HG03460 (cell line): Measurements from ENCODE around the gene RAB11FIP2.

Source experiments
- ATAC-seq: cut with Tn5 transposase; IDR thresholded peaks from one replicate; pipeline ENCODE4 v1.9.1; 2021; ENCODE audit not compliant: unreplicated experiment

RAB11FIP2 gene

DNA sequence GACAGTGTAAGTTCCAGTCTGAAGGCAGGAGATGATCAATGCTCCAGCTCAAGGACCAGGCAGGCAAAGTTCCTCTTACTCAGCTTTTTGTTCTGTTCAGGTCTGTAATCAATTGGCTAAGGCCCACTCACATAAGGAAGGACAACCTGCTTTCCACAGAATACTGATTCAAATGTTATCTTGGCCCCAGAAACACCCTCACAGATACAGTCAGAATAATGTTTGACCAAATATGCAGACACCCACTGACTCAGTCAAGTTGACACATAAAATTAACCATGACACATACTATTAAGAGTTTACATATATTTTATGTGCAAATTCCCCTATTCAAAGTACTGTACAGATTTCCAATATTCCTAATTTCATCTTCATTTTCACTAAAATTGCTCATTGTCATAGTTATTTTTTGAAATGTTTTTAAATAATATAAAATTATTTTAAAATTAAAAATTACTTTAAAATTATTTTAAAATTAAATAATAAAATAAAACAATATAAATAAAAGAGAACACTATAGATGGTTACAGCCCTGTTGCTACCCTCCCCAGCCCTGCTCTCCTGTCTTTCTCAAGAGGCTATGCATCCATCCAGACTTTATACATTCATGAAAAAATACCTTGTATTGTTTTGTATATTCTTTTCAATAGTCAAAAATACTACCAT is 59.4 kb downstream of the RAB11FIP2 start:
- no peak for ATAC-seq

DNA sequence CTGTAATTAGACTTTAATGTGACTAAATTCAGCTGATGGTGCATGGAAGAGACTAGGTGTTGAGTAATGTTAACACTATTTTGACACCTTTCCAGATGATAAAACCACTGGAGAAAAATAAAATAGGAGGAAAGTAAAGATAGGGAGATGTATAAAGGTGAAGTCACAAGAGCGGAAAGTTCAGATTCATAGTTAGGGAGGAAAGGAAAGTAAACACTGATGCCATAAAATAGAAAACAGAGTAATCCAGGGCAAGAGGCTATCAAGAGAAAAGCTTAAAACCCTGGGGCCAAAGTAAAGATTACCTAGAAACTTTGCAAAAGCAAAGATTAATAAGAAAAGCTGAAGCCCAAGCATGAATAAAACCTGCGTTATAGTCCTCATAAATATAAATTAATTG is 62.8 kb downstream of the RAB11FIP2 start:
- ATAC-seq = no peak

DNA sequence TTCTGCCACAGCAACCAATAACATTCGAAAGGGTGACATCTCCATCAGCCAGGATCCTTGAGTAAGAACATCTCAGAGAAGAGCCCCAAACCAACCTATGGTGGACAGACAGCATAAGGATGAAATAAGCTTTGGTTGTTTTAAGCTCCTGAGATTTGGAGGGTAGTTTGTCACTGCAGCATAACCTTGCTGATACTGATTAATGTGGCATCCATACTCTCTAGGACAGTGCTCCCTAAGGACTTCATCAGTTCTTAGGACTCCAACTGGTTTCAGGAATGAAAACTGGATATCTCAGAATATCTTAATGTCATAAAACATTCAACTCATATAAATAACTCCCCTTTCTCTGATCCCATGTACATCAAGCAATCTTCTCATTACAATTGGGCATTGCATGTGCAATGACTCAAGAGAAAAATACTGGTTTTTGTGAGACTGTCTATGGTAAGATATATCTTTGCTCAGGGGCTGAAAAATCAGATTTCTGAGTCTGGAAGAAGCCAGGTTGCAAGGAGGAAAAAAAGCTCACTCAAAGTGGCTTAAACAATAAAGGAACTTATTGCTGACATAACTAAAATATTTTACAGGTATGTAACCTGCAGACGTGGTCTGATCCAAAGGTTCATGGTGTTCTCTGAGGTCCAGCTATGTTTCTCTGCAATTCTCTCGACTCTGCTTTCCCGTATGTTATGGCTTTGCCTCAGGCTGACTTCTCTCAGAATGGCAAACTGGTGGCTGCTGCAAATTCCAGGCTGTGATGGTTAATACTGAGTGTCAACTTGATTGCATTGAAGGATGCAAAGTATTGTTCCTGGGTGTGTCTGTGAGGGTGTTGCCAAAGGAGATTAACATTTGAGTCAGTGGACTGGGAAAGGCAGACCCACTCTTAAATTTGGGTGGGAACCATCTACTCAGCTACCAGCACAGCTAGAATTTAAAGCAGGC is 65.7 kb downstream of the RAB11FIP2 start:
- no peak for ATAC-seq

DNA sequence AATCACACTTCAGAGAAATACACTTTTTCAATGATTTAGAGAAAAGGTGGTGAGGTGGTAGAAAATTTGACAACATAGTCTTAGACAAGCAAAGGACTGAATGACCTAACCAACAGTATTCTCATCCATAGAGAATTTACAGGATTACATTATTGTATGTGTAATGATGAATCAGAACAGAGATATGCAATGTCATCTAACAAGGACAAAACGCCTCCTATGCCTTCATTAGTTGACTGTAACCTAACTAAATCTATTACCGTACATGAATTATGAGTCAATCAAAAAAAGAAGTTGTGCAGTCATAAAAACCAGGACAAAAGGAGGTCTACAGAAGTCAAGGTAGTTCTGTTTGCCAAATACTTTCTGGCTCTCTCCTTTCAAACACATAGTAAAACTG is 66.5 kb downstream of the RAB11FIP2 start:
- ATAC-seq = no peak

DNA sequence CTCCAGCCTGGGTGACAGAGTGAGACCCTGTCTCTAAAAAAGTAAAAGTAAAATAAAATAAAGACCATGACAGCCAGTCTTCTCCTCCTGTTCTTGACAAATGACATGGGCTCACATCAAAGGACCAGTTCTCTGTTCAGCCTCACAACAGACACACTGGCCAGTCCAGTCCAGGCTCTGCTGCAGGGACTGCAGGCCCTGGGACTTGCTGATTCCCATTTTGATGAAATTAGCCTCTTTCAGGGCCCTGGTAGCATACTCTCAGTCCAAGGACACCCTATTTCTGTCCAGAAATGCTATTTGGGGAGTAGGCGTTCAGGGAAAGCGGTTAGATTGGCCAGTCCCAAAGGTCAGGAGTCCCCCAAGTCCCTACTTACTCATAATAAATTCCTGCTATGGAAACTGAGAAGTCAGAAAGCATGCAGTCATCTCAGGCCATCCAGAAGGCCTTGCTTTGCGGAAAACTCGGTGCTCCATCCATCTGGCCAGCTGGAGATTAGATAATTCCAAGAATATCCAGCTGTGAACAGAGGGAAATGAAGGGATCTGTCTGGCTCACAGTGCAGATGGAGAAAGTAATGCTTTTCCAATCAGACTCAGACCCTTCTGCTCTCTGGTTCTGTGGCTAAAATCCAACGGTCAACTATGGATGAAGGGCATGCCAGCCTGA is 74.4 kb downstream of the RAB11FIP2 start:
- ATAC-seq = no peak

DNA sequence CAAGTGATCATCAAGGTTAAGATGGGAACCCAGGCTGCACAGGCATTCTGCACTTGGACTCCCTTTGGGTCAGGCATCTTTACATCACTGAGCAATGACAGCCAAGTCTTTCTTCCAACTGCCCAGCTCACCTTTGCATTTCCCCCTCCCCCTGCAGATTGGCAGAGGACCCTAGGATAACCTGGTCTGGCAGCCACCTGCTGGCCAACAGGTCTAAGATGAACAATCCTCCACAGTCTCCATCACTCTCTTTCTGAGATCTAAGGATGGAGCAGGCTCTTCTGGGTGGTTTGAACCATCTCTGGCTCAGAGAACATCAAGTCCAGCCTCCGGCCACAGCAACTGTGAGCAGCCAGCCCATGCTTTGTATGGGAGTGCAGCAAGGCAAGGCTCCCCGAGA is 75.8 kb downstream of the RAB11FIP2 start:
- no peak for ATAC-seq

DNA sequence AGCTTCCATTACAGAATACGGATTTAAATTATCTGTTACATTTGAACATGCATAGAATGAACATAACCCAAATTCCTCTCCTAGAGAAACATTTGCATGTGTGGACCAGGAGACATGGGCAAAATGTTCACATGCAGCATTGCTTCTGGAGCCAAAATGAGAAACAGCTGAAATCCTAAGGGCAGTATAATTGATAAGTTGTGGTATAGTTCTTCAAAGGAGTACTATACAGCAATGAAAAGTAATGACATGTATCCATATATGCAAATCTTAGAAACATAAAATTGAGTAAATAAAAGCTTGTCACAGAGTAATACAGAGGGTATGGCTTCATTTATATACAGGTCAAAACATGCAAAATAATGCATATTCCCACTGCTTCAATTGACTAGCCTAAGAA is 77.1 kb downstream of the RAB11FIP2 start:
- ATAC-seq = no peak

DNA sequence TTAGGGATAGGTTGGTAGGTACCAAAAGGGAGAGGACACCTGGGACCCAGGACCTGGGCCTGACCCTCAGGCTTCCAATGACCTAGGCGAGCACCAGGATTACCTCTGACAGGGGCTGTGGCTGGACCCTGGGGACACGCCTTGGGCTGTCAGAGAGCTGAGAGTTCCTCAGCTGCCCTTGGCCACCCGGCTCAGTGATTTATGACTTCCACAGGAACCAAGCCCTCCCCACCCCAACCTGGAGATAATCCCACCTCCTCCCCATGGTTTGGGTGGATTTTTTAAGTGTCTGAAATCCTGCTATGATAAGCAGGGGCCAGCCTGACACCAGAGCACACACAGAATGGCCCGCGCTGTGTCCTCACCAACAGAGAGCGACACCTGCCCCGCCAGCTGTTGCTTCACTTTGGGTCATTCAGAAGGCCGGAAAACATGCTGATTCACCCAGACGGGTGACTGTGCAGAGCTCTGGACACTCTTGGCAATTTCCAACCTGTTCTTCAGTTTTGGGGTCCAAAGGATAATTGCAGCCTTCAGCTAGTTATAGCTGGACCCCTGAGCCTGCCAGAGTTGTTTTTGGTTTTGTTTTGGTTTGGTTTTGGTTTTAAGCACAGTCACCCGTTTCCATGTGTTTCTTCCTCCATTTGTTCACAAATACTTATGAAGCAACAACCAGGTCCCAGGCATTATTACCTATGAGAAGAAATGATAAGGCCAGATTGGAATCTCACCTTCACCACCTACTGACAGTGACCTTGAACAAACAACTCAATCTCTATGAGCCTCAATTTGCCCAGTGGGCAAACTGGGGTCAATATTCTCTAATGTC is 78.2 kb downstream of the RAB11FIP2 start:
- ATAC-seq = no peak

DNA sequence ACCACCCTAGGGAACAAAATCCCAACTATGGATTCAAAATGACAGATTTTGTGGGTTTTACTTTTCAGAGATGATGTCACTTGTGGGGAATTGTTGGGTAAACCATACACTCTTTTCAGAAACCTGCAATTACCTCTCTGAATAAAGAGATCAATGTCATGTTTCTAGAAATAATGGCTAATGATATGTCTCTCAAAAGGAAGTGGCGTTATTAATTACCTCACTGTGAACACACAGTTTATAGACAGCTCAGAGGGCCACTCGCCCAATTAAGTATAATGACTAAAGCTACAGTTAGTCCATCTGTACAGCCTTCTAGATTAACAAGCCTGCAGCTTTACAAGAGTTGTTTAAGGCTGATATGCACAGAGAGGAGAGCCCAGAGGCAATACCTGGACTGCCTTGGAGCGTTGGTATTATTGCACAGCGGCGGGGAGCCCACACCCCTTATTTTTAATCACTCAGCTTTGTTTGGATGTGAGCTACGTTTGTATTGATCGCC is 79.5 kb downstream of the RAB11FIP2 start:
- no peak for ATAC-seq

DNA sequence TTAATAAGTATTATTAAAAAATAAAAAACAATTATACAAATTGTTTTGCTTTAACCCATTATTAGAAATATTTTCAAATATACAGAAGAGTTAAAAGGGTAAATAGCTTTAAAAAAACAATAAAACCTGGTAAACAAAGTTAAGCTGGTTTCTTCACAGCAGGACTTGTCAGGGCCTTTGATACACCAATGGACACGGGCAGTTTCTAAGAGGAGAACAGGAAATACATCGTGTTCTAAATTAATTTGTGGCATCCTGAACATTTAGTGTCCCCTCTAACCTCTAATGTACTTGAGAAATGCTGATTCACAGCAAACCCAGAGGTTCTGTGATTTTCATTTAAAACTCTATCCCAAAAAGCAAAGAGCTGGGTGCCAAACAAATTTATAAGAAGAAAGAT is 80.8 kb downstream of the RAB11FIP2 start:
- no peak for ATAC-seq

DNA sequence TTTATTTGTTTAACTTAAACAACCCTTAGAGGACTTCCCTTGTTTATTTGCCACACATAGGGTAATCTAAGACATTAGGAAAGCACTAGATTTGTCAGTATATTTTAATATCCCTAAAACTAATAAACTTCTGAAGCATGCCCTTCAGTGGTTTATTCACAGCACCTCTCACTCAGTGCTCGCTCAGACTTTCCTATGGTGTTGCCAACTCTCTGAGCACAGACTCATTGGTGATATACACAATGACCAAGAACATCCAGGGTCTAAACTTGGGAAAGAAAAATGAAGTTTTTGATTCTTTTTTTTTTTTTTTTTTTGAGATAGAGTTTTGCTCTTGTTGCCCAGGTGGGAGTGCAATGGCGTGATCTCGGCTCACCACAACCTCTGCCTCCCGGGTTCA is 82.2 kb downstream of the RAB11FIP2 start:
- ATAC-seq = no peak

DNA sequence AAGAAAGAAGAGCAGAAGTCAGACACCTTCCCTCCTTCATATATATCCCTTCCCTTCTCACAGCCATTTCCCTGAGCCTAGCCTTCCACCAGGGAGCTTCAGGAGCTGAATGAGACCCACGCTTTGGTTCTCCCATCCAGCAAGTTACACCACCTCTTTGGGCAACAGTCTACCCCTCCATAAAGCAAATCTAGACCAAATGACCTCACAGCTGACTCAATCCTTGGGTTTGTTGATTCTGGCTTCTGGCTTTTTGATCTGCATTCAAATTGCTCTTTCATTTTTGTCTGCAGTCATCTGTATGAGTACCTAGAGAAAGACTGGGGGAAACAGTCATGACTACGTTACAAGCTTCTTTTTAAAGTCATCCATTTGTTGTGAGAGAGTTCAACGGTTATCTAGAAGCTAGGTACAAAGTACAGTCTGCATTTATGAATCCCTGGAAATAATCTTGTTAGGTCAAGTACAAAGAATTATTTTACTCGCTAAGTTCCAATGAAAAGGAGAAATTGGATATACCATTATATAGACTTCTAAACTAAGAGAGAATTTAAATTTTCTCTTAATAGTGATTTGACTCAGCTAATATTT is 86.3 kb downstream of the RAB11FIP2 start:
- no peak for ATAC-seq

DNA sequence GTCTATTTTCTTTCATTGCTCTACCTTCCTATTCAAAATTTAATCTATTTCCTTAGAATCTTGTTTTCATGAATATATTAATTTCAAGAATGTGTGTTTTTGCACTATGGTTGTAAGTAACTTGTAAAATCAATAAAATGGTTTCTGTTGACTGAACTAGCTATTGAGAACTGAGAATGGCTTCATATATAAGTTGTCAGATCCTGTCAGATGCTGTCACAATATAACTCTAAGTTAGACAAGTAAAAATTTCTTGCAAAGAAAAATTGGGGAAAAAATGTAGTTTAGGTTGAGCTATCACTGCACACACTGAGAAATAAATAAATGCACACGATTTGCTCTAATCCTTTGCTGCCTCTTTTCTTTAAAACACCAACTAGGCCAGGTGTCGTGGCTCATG is 89.8 kb downstream of the RAB11FIP2 start:
- ATAC-seq = no peak

DNA sequence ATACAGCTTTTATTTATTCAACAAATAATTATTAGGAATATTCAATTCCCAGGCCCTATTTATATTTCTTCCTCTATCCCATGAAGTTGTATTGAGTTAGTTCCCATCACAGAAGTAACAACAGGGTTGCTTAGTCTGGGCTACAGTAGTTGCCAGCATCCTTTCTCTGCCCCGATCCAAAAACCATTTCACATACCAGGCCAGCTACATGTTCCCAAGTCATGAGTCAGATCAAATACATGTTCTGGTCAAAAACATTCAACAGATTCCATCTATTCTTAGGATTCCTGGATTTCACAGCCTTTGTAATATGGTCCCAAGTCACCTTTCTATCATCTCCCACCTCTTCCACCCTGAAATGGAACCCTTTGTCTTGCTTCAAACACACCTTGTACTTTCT is 91.6 kb downstream of the RAB11FIP2 start:
- no peak for ATAC-seq
